ENCODE data around the gene NXNL2. TPM values are rescaled to one million over a fixed set of nuclear protein-coding genes. Genes with fewer than 3 reads are reported as not detected.

The NXNL2 gene
- total RNA-seq, 2 experiments from 2014 or later, result not detected

DNA sequence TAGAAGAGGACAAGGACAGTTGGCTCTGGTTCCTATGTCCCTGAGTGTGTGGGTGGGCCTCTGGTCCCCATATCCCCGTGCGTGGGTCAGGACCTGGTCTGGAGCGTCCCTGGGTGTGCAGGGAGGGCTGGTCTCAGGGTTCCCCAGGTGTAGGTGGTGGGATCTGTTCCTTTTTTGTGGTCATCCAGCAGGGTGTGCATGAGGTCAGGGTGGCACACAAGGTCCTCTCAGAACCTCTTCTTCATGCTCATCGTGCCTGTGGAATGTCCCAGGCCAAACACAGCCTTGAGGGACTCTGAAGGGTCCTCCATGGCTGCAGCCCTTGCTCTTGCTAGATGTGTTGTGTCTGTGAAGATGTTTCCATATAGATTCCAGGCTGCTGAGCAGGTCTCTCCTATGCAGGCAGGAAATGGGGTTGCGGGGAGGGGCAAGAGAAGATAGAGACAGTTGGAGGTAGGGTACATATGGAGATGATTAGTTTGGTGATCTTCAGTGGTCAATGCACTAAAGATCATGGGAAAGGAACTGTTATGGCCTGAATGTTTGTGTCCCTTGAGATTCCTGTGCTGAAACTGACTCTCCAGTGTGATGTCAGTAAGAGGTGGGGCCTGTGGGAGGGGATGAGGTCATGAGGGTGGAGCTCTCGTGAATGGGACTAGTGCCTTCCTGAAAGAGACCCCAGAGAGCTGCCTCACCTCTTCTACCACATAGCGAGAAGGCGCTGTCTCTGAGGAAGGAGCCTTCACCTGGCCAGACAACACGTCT is 53.1 kb downstream of the NXNL2 start:
- intact Hi-C loops (cut with micrococcal nuclease; ENCODE audit: unreplicated experiment), result no loop called here
- ChIA-PET POLR2A (no interaction called here), CTCF (ENCODE audit: unreplicated experiment) (no interaction called here)
- no TSS peak for BruUV-seq (replicated peaks)
- Histone ChIP-seq H3K4me2 (ENCODE audit: low read length) (no peak overlapping the region), H3K36me3 (ENCODE audit: insufficient read depth, low read length) (no peaks in the 10 kb centered on the region), H3K9me2 (ENCODE audit: insufficient read depth, low read length) (no peaks in the 10 kb centered on the region), H3K4me1 (ENCODE audit: insufficient read depth, low read length, poor library complexity, severe bottlenecking) (peaks cover 6% of the 10 kb centered on the region), H2AFZ (ENCODE audit: low read length) (no peak overlapping the region), H3K9me3 (ENCODE audit: low read length) (no peaks in the 10 kb centered on the region), H4K20me1 (ENCODE audit: insufficient read depth, low read length) (no peaks in the 10 kb centered on the region), H3K79me2 (ENCODE audit: insufficient read depth, low read depth, low read length) (no peaks in the 10 kb centered on the region), H3K4me3 (ENCODE audit: low read depth, low read length, poor library complexity, severe bottlenecking) (no peak overlapping the region), H3K27ac (ENCODE audit: low read depth, low read length, poor library complexity, severe bottlenecking) (no peak overlapping the region)
- DNase-seq (ENCODE audit: low spot score), result no peak
- TF ChIP-seq EZH2phosphoT487 (IDR thresholded peaks at IDR 0.05; ENCODE audit: borderline replicate concordance, low read depth, low read length), result no peak
- TF ChIP-seq, protein P1, sequence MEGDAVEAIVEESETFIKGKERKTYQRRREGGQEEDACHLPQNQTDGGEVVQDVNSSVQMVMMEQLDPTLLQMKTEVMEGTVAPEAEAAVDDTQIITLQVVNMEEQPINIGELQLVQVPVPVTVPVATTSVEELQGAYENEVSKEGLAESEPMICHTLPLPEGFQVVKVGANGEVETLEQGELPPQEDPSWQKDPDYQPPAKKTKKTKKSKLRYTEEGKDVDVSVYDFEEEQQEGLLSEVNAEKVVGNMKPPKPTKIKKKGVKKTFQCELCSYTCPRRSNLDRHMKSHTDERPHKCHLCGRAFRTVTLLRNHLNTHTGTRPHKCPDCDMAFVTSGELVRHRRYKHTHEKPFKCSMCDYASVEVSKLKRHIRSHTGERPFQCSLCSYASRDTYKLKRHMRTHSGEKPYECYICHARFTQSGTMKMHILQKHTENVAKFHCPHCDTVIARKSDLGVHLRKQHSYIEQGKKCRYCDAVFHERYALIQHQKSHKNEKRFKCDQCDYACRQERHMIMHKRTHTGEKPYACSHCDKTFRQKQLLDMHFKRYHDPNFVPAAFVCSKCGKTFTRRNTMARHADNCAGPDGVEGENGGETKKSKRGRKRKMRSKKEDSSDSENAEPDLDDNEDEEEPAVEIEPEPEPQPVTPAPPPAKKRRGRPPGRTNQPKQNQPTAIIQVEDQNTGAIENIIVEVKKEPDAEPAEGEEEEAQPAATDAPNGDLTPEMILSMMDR (conservative IDR thresholded peaks at IDR 0.05; ENCODE audit: low read length), result no peak

DNA sequence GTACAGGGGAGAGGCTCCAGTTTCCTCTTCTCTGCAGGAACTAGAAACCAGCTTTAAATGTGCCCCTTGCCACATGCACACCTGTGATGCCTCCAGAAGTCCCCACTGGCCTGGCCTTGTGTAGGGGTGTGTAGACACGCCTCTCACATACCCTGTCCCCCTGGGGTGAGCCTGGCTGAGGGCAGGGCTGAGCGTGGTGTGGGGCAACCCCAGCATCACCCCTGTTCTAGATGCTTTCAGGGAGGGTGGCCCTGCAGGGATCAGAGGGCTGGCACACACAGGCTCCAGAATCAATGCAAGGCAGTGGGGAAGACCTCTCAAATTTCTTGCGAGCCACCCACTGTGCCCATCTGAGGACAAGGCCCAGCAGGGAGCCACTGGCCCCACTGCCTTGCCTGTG is 54.7 kb downstream of the NXNL2 start:
- BruUV-seq (replicated peaks), result no TSS peak
- H2AFZ ChIP-seq (ENCODE audit: low read length), result no peak overlapping the region
- H3K4me1 ChIP-seq (ENCODE audit: insufficient read depth, low read length, poor library complexity, severe bottlenecking), result no peaks in the 10 kb centered on the region
- no peak for DNase-seq (ENCODE audit: low spot score)
- intact Hi-C loops (cut with micrococcal nuclease; ENCODE audit: unreplicated experiment), result loop anchor here (5.0 kb wide), 1 partner anchor 153 kb away; no protein-coding TSS in a partner anchor
- H3K27ac ChIP-seq (ENCODE audit: low read depth, low read length, poor library complexity, severe bottlenecking), result no peak overlapping the region
- H3K4me3 ChIP-seq (ENCODE audit: low read depth, low read length, poor library complexity, severe bottlenecking), result no peak overlapping the region
- H3K79me2 ChIP-seq (ENCODE audit: insufficient read depth, low read depth, low read length), result no peaks in the 10 kb centered on the region
- no peak for TF ChIP-seq EZH2phosphoT487 (IDR thresholded peaks at IDR 0.05; ENCODE audit: borderline replicate concordance, low read depth, low read length)
- TF ChIP-seq, protein P1 (conservative IDR thresholded peaks at IDR 0.05; ENCODE audit: low read length), result no peak
- H3K4me2 ChIP-seq (ENCODE audit: low read length), result no peak overlapping the region
- no peaks in the 10 kb centered on the region for H4K20me1 ChIP-seq (ENCODE audit: insufficient read depth, low read length)
- ChIA-PET CTCF (ENCODE audit: unreplicated experiment) (no interaction called here), POLR2A (no interaction called here)
- no peaks in the 10 kb centered on the region for H3K36me3 ChIP-seq (ENCODE audit: insufficient read depth, low read length)
- no peaks in the 10 kb centered on the region for H3K9me3 ChIP-seq (ENCODE audit: low read length)
- no peaks in the 10 kb centered on the region for H3K9me2 ChIP-seq (ENCODE audit: insufficient read depth, low read length)

DNA sequence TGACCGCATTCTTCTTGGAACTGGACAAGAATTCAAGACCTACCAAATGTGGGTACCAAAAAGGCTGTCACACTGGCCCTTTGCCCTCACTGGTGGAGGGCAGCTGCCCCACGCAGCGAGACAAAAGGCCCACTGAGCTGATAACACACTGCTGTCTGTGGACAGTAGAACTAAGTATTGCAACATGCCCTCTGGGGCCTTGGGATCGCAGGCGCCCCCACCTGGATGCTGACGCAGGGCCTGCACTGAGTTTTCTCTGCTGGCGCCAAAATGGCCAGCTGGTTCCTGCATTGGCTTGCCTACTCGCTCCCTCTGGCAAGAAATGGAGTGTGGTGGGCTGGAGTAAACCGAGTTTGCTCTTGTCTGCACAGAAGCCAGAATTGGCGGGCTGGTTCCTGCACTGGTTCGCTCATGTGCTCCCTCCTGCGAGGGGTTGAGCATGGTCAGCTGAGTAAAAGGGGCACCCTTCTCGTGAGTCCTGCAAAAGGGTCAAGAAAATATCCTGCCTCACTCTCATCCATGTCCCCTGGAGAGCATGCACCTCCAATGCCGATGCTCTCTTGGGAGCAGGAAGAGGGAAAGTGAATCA is 55.7 kb downstream of the NXNL2 start:
- peak; percentile 6 for DNase-seq (ENCODE audit: low spot score)
- H3K9me2 ChIP-seq (ENCODE audit: insufficient read depth, low read length), result no peaks in the 10 kb centered on the region
- H3K4me3 ChIP-seq (ENCODE audit: low read depth, low read length, poor library complexity, severe bottlenecking), result no peak overlapping the region
- H4K20me1 ChIP-seq (ENCODE audit: insufficient read depth, low read length), result no peaks in the 10 kb centered on the region
- ChIA-PET POLR2A (no interaction called here), CTCF (ENCODE audit: unreplicated experiment) (no interaction called here)
- no peaks in the 10 kb centered on the region for H3K79me2 ChIP-seq (ENCODE audit: insufficient read depth, low read depth, low read length)
- H3K4me2 ChIP-seq (ENCODE audit: low read length), result no peak overlapping the region
- no TSS peak for BruUV-seq (replicated peaks)
- intact Hi-C loops (cut with micrococcal nuclease; ENCODE audit: unreplicated experiment), result loop anchor here (5.0 kb wide), 1 partner anchor 152 kb away; no protein-coding TSS in a partner anchor
- H3K36me3 ChIP-seq (ENCODE audit: insufficient read depth, low read length), result no peaks in the 10 kb centered on the region
- no peak overlapping the region for H2AFZ ChIP-seq (ENCODE audit: low read length)
- no peaks in the 10 kb centered on the region for H3K4me1 ChIP-seq (ENCODE audit: insufficient read depth, low read length, poor library complexity, severe bottlenecking)
- H3K27ac ChIP-seq (ENCODE audit: low read depth, low read length, poor library complexity, severe bottlenecking), result no peak overlapping the region
- TF ChIP-seq EZH2phosphoT487 (IDR thresholded peaks at IDR 0.05; ENCODE audit: borderline replicate concordance, low read depth, low read length), result no peak
- TF ChIP-seq, protein P1 (conservative IDR thresholded peaks at IDR 0.05; ENCODE audit: low read length), result peak; percentile 57
- H3K9me3 ChIP-seq (ENCODE audit: low read length), result no peaks in the 10 kb centered on the region

Measured in OCI-LY7 (cell line).